SK-N-MC (cell line): ENCODE data around the gene INPP5D.

Experiments
- DNase-seq: peaks from one replicate; pipeline ENCODE4 v3.0.0-alpha.2; 2011; ENCODE audit warnings: low read depth, low spot score
- H3K27ac ChIP-seq: fragments of 200-600 bp; sonication (generic); 2 replicates; pipeline ENCODE4 v1.5.1; 2016; ENCODE audit warnings: mixed run types
- H3K36me3 ChIP-seq: fragments of 200-600 bp; sonication (generic); 2 replicates; pipeline ENCODE4 v1.6.1; 2017; ENCODE audit warnings: antibody characterized with exemption, low read length, mixed read lengths; ENCODE audit not compliant: insufficient read depth
- H3K4me3 ChIP-seq: fragments of 200-600 bp; sonication (generic); 2 replicates; pipeline ENCODE4 v1.5.1; 2016
- H3K9ac ChIP-seq: fragments of 200-600 bp; sonication (generic); 2 replicates; pipeline ENCODE4 v1.8.0; 2017; ENCODE audit warnings: mixed run types, mixed read lengths; ENCODE audit not compliant: insufficient read length
- H3K9me3 ChIP-seq: fragments of 200-600 bp; sonication (generic); 2 replicates; pipeline ENCODE4 v1.6.1; 2017; ENCODE audit warnings: low read depth, mild to moderate bottlenecking, antibody characterized with exemption, low read length, moderate library complexity, mixed read lengths
- EZH2 ChIP-seq: fragments of 200-600 bp; sonication (generic); IDR thresholded peaks from one replicate; pipeline ENCODE4 v1.6.1; 2017; ENCODE audit warnings: antibody characterized with exemption
- FOXP2 ChIP-seq: optimal IDR thresholded peaks from 2 replicates; pipeline ENCODE3; 2011; ENCODE audit warnings: mild to moderate bottlenecking, moderate library complexity; ENCODE audit not compliant: insufficient read depth; ENCODE audit errors: extremely low read length, control extremely low read depth
- POLR2AphosphoS5 ChIP-seq: IDR thresholded peaks from 2 replicates; pipeline ENCODE4 v1.6.1; 2012; ENCODE audit warnings: mild to moderate bottlenecking, low read depth, low read length, borderline replicate concordance

The INPP5D gene

GRCh38 chr2:233107831-233108300 lies 47.7 kb downstream of the INPP5D start:
- no peak for TF ChIP-seq POLR2AphosphoS5
- Histone ChIP-seq H3K9me3 (no peaks in the 10 kb centered on the region), H3K4me3 (no peak overlapping the region), H3K27ac (no peak overlapping the region), H3K9ac (no peak overlapping the region), H3K36me3 (no peaks in the 10 kb centered on the region)
- no peak for DNase-seq

- TF ChIP-seq FOXP2 (no peak), EZH2 (no peak), POLR2AphosphoS5 (no peak)
- no peaks in the 10 kb centered on the region for H3K9me3 ChIP-seq
- H3K9ac ChIP-seq, result no peak overlapping the region
- H3K27ac ChIP-seq, result no peak overlapping the region
- DNase-seq, result no peak
- H3K36me3 ChIP-seq, result no peaks in the 10 kb centered on the region
- no peak overlapping the region for H3K4me3 ChIP-seq
These were observed 48.7 kb downstream of the INPP5D start for GRCh38 chr2:233108611-233109490.

GRCh38 chr2:233111427-233111826 lies 51.3 kb downstream of the INPP5D start:
- H3K27ac ChIP-seq, result no peak overlapping the region
- H3K36me3 ChIP-seq, result no peaks in the 10 kb centered on the region
- TF ChIP-seq FOXP2, result no peak
- H3K9ac ChIP-seq, result no peak overlapping the region
- no peaks in the 10 kb centered on the region for H3K9me3 ChIP-seq
- DNase-seq, result no peak
- H3K4me3 ChIP-seq, result no peak overlapping the region

- DNase-seq, result no peak
- Histone ChIP-seq H3K9ac (no peak overlapping the region), H3K36me3 (no peaks in the 10 kb centered on the region), H3K4me3 (no peak overlapping the region), H3K27ac (no peak overlapping the region), H3K9me3 (no peaks in the 10 kb centered on the region)
- no peak for TF ChIP-seq FOXP2
- TF ChIP-seq EZH2, result no peak
- TF ChIP-seq POLR2AphosphoS5, result no peak
These were observed 52.2 kb downstream of the INPP5D start for GRCh38 chr2:233112329-233112728.

GRCh38 chr2:233112776-233113452 lies 52.8 kb downstream of the INPP5D start:
- H3K4me3 ChIP-seq, result no peak overlapping the region
- no peak overlapping the region for H3K9ac ChIP-seq
- H3K9me3 ChIP-seq, result no peaks in the 10 kb centered on the region
- no peak for DNase-seq
- TF ChIP-seq EZH2, result no peak
- no peak for TF ChIP-seq FOXP2
- TF ChIP-seq POLR2AphosphoS5, result no peak
- no peaks in the 10 kb centered on the region for H3K36me3 ChIP-seq
- H3K27ac ChIP-seq, result no peak overlapping the region

GRCh38 chr2:233114421-233114861 lies 54.3 kb downstream of the INPP5D start:
- H3K27ac ChIP-seq, result no peak overlapping the region
- H3K4me3 ChIP-seq, result no peak overlapping the region
- TF ChIP-seq POLR2AphosphoS5 (no peak), FOXP2 (no peak), EZH2 (no peak)
- no peak overlapping the region for H3K9ac ChIP-seq
- H3K9me3 ChIP-seq, result no peaks in the 10 kb centered on the region
- H3K36me3 ChIP-seq, result no peaks in the 10 kb centered on the region
- DNase-seq, result no peak

GRCh38 chr2:233115121-233115520 lies 55.0 kb downstream of the INPP5D start:
- H3K4me3 ChIP-seq, result no peak overlapping the region
- no peak for DNase-seq
- TF ChIP-seq EZH2 (no peak), FOXP2 (no peak), POLR2AphosphoS5 (no peak)
- no peaks in the 10 kb centered on the region for H3K9me3 ChIP-seq
- H3K27ac ChIP-seq, result no peak overlapping the region
- H3K36me3 ChIP-seq, result no peaks in the 10 kb centered on the region
- no peak overlapping the region for H3K9ac ChIP-seq

- no peaks in the 10 kb centered on the region for H3K9me3 ChIP-seq
- H3K36me3 ChIP-seq, result no peaks in the 10 kb centered on the region
- no peak for DNase-seq
- H3K9ac ChIP-seq, result no peak overlapping the region
- no peak overlapping the region for H3K27ac ChIP-seq
- TF ChIP-seq FOXP2 (no peak), EZH2 (no peak), POLR2AphosphoS5 (no peak)
- no peak overlapping the region for H3K4me3 ChIP-seq
These were observed 55.6 kb downstream of the INPP5D start for GRCh38 chr2:233115741-233116140.

GRCh38 chr2:233116946-233117345 lies 56.8 kb downstream of the INPP5D start:
- no peak overlapping the region for H3K27ac ChIP-seq
- no peaks in the 10 kb centered on the region for H3K36me3 ChIP-seq

More at GRCh38 chr2:233116946-233117345, 56.8 kb downstream of the INPP5D start:
- no peak overlapping the region for H3K4me3 ChIP-seq
- TF ChIP-seq FOXP2, result no peak
- no peak for TF ChIP-seq EZH2
- no peak for TF ChIP-seq POLR2AphosphoS5
- H3K9ac ChIP-seq, result no peak overlapping the region
- no peaks in the 10 kb centered on the region for H3K9me3 ChIP-seq
- DNase-seq, result no peak
